WTC11 (cell line): Measurements from ENCODE around the gene KDSR.

Source experiments
- PREB ChIP-seq: sonication (generic); formaldehyde crosslinking; IDR thresholded peaks from 2 replicates; pipeline ENCODE4 v1.8.1; 2022; ENCODE audit warnings: mild to moderate bottlenecking, missing genetic modification reagents, moderate library complexity, borderline replicate concordance
- TEAD4 ChIP-seq: sonication (generic); formaldehyde crosslinking; IDR thresholded peaks from 2 replicates; pipeline ENCODE4 v1.8.0; 2022; ENCODE audit warnings: mild to moderate bottlenecking, missing genetic modification reagents
- TF ChIP-seq, protein P1 (sequence below): fragments of 200-600 bp; IDR thresholded peaks from 2 replicates; pipeline ENCODE4 v1.8.0; 2022; ENCODE audit warnings: antibody characterized with exemption
- TF ChIP-seq, protein P2 (sequence below): sonication (generic); formaldehyde crosslinking; IDR thresholded peaks from 2 replicates; pipeline ENCODE4 v1.8.1; 2023; ENCODE audit warnings: mild to moderate bottlenecking, missing genetic modification reagents, borderline replicate concordance

DNA sequence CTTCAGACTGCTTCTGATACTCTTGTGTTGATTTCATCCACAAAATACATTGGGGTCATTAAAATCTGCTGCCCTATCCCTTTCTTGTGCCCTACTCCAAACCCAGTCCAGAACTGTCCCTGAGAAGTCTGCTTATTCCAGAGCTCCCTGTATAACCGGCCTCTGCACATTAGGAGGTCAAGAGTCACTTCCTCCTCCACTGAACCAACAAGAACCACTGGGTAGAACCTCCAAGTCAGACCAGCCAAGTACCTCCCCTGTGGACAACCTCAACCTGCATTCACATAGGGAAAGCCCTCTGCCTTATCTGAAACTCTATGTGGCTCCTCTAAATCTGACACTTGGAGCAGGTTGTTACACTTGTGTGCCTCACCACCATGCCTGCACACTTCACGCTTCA is 22.1 kb downstream of the KDSR start:
- TF ChIP-seq, protein P1, sequence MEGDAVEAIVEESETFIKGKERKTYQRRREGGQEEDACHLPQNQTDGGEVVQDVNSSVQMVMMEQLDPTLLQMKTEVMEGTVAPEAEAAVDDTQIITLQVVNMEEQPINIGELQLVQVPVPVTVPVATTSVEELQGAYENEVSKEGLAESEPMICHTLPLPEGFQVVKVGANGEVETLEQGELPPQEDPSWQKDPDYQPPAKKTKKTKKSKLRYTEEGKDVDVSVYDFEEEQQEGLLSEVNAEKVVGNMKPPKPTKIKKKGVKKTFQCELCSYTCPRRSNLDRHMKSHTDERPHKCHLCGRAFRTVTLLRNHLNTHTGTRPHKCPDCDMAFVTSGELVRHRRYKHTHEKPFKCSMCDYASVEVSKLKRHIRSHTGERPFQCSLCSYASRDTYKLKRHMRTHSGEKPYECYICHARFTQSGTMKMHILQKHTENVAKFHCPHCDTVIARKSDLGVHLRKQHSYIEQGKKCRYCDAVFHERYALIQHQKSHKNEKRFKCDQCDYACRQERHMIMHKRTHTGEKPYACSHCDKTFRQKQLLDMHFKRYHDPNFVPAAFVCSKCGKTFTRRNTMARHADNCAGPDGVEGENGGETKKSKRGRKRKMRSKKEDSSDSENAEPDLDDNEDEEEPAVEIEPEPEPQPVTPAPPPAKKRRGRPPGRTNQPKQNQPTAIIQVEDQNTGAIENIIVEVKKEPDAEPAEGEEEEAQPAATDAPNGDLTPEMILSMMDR = no peak
- TF ChIP-seq PREB (CRISPR knock-in tag) (no peak), TEAD4 (no peak)
- TF ChIP-seq, protein P2, sequence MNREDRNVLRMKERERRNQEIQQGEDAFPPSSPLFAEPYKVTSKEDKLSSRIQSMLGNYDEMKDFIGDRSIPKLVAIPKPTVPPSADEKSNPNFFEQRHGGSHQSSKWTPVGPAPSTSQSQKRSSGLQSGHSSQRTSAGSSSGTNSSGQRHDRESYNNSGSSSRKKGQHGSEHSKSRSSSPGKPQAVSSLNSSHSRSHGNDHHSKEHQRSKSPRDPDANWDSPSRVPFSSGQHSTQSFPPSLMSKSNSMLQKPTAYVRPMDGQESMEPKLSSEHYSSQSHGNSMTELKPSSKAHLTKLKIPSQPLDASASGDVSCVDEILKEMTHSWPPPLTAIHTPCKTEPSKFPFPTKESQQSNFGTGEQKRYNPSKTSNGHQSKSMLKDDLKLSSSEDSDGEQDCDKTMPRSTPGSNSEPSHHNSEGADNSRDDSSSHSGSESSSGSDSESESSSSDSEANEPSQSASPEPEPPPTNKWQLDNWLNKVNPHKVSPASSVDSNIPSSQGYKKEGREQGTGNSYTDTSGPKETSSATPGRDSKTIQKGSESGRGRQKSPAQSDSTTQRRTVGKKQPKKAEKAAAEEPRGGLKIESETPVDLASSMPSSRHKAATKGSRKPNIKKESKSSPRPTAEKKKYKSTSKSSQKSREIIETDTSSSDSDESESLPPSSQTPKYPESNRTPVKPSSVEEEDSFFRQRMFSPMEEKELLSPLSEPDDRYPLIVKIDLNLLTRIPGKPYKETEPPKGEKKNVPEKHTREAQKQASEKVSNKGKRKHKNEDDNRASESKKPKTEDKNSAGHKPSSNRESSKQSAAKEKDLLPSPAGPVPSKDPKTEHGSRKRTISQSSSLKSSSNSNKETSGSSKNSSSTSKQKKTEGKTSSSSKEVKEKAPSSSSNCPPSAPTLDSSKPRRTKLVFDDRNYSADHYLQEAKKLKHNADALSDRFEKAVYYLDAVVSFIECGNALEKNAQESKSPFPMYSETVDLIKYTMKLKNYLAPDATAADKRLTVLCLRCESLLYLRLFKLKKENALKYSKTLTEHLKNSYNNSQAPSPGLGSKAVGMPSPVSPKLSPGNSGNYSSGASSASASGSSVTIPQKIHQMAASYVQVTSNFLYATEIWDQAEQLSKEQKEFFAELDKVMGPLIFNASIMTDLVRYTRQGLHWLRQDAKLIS = no peak
